ENCODE data around the gene HDGFL2.

The HDGFL2 gene

DNA sequence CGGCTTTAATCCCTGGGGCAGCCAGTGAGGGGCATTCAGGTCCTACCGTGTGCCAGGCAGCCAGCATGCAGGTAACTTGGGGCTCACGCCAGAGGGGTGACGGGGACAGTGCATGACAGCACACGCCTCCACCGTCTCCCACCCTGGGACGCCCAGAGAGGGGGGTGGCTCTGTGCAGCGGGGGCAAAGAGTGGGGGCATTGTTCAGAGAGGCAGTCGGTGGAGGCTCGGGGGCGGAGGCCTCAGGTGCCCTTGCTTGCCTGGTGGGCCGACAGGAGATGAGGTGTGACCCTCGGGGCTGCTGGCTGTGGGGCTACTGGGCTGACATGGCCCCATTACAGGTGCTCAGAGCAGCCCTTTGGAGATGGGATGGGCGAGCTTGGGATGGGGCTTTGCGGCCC, 27.8 kb downstream of the HDGFL2 start:
- no peak for DNase-seq

GRCh38 chr19:4500841-4501591, 28.9 kb downstream of the HDGFL2 start:
- DNase-seq = no peak

- no peak for DNase-seq
Measured at GRCh38 chr19:4501691-4502090, 29.6 kb downstream of the HDGFL2 start.

DNA sequence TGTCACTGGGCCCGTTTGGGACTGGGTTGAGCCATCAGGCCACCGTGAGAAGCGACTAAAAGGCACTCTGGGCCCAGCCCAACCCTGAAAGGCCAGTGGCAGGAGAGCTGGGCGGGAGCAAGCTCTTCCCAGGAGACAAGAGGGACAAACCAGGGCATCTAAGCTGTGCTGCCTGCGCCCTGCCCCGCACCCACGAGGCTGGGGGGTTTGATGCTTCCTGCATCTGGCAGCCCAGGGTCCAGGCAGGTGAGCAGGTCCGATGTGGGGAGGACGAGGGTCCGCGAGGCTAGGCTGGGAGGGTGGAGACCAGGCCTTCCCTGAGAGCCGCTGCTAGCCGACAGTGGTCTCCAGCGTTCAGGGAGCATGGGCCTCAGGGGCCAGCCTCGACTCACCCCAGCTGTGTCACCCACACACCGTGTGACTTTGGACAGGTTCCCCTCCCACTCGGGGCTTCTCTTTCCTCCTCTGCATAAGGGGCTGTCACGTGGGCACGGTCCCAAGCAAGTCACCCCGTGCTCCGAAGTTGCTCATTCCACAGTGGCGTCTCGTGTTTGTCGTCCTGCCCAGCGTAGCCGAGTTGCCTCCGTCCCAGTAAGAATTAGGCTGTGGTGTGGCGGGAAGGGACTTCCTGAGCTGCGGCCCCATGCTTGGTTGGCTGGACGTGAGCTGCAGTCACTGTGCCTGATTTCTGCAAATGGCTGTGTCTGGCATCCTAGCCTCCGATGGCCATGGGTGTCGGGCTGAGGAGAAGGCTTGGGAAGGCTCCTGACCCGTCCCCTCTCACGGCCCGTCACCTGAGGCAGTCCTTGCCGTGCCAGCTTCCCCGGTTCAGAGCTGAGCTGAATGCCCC, 30.4 kb downstream of the HDGFL2 start:
- DNase-seq = no peak

DNA sequence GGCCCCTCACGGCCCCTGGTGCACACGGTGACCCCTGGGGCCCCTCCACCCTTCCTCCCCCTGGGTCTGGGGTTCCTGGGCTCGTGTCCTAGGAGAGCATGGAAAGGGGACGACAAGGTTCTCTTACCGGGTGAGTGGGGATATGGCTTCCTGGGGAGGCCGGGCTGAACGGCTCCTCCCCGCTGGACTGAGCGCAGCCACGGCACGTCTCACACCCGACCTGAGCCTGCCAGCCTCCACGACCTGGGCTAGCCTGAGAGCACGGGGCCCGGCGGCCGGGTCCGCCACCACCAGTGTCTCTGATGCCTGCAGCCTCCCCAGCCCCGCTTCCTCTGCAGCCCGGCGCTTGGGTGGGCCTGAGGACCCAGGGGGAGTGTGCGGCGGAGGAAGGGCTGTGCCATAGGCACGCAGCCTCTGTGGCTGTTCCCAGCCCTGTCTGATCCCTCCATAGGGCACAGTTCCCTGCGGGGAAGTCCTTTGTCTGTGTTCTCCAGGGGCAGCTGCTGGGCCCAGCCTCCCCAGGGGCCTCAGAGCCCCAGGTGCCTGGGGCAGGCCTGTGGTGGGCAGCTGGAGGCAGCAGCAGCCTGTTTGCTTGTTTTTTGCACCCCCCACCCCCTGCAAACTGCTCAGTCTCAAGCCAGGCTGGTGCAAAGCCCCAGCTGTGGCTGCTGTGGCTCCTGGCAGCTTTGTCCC, 31.2 kb downstream of the HDGFL2 start:
- no peak for DNase-seq

DNA sequence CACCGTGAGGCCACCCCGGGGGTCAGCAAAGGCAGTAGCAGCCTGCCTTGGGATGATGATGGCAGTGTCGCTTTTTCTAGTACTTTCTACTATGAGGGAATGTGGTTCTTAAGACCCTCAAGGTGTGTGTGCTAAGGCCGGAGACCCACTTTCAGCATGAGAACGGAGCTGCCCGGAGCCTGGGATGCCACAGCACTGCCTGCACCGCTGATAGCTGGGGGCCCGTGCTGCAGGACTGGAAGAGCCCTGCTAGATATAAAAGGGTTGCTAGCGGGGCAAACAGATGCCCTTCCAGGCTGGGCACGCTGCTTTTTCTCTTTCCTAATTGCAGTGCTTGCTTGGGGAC, 31.7 kb downstream of the HDGFL2 start:
- no peak for DNase-seq

GRCh38 chr19:4504297-4504701, 32.2 kb downstream of the HDGFL2 start:
- DNase-seq = no peak

GRCh38 chr19:4504891-4505569, 32.9 kb downstream of the HDGFL2 start:
- DNase-seq = no peak

DNA sequence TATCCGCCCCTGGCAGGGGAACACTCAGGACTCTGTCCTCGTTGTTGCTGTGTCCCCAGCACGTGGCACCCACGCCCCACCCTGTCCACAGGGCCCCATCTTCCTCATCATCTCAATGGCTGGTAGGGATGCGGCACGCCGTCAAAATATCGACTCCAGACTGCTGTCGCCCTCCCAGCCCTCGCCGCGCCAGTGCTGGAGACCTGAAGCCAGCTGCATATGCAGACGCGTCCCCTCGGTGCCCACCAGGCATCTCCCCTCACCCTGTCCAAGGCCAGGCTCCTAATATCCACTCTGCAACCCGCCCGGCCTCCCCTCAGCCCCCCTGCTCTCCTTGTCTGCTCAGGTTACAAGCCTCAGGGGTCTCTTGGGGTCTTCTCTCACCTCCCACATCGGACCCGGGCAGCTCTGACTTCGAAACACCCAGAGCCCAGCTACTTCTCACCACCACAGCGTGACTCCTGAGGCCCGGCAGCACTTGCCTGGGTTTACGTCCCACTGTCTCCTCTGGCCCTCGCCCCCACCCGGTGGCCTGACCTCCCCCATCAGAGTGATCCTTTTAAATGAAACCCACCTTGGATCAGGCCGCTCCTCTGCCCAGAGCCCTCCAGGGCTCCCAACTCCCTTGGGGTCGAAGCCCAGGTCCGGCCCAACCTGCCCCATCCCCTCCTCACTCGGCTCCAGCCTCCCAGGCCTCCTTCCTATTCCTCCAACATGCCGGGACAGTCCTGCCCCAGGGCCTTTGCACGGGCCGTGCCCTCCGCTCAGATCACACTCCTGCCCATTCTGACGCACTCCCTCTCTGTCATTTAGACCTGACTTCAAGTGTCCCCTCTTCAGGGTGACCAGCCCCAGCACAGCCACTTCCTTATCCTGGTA, 33.7 kb downstream of the HDGFL2 start:
- no peak for DNase-seq

DNA sequence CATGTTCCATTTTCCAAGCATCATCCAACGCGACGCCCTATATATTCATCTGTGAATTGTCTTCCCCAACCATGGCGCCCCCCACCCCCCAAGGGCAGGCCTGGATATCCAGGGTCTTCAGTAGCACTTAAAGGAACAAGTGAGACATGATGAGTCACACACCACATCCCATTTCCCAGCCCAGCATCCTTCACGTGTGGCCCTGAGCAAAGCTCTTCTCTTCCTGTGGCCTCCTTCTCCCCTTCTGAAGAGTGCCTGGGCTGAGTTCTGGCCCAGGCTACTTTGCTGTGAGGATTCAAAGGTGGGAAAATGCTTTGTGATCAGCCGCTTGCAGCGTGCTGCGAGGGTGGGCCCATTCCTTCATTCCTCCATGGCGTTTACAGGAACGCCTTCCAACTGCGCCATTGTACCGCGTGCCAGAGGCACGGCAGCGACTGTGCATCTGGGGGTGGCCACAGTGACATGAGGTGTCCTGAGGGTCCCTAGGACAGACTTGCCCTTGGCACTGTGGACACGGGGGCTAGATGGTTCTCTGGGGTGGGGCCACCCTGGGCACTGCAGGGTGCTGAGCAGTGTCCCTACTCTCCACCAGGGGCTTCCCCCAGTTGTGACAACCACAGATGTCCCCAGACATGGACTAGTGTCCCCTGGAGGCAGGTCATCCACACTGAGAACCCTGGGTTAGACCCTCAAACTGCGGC, 34.5 kb downstream of the HDGFL2 start:
- DNase-seq = no peak

GRCh38 chr19:4507150-4507452, 35.0 kb downstream of the HDGFL2 start:
- no peak for DNase-seq

GRCh38 chr19:4507804-4508203, 35.7 kb downstream of the HDGFL2 start:
- DNase-seq = no peak

GRCh38 chr19:4508698-4509097, 36.6 kb downstream of the HDGFL2 start:
- no peak for DNase-seq

- DNase-seq = no peak
Measured at GRCh38 chr19:4510435-4511255, 38.5 kb downstream of the HDGFL2 start.

GRCh38 chr19:4511300-4512054, 39.4 kb downstream of the HDGFL2 start:
- DNase-seq = no peak

DNA sequence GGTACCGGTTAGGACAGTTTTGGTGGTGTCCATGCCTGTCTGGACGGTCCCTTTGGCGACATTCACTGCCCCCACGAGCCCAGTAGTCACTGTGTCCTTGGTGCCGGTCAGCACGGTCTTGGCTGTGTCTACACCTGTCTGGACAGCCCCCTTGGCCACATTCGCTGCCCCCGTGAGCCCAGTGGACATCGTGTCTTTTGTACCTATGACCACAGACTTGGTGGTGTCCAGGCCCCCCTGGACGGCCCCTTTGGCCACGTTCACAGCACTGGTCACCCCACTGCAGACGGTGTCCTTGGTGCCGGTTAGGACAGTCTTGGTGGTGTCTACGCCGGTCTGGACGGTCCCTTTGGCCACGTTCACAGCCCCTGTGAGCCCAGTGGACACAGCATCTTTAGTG, 40.0 kb downstream of the HDGFL2 start:
- DNase-seq = no peak

- DNase-seq = no peak
Measured at GRCh38 chr19:4513248-4513647, 41.2 kb downstream of the HDGFL2 start.

GRCh38 chr19:4515732-4516131, 43.6 kb downstream of the HDGFL2 start:
- DNase-seq = no peak

DNA sequence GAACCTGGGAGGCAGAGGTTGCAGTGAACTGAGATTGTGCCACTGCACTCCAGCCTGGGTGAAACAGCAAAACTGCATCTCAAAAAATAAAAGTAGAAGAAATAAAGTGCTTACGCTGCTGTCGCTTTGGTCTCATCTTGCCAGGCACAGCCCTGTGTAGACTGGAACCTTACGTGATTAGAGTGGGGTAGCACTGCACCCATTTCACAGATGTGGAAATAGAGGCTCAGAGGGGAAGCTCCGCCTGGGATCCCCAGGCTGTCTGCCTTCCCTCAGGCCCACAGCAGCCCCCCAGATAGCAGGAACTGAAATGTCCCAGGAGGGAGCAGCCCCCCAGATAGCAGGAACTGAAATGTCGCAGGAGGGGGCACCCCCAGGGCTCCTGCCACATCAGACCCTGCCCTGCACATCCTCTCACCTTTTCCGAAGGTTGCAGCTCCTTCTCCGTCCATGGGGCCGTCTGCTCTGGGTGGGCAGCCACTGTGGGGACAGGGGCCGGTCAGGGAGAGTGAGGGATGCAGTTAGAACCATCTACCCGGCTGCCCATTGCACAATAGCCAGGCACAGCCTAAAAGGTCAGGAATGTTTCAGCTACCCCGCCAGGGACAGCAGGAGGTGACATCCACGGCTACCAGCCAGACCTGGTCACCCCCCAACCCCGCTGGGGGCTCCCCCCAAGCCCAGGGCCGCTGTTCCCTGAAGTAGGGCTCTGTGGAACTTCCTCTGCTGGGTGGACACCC, 44.3 kb downstream of the HDGFL2 start:
- no peak for DNase-seq

Measured in stimulated activated naive CD4-positive, alpha-beta T cell (primary cell).